Fibroblast of skin of right quadriceps (primary cell): ENCODE data around the gene CRADD.
A peak's percentile ranks its signal among the peaks of the same experiment; 100 is the strongest.
"Not testable (repeated sequence)": the region's sequence is repeated elsewhere in the genome, so short reads cannot be mapped to it uniquely, and the experiment has no call there.

ENCODE experiments used
- DNase-seq: peaks from one replicate; pipeline ENCODE4 v3.0.0-alpha.2; 2013

Gene CRADD

DNA sequence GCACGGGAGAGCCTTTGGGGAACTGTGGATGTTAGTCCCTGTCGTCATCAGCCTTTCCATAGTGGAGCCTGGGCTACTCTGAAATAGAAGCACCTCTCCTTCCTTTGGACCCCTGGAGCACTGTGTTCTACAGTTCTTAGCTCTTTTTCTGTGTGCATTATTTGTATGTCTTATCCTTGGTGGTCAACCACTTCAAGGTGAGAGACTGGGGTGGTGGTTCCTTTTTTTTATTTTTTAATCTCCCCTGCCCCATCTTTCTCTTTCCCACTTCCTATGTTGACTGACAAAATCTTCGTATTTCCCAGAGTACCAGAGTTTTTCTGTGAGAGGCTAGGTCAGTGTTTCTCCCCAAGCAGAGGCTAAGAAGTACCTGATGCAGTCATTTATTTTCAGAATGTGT is 111.7 kb downstream of the CRADD start:
- DNase-seq: no peak

DNA sequence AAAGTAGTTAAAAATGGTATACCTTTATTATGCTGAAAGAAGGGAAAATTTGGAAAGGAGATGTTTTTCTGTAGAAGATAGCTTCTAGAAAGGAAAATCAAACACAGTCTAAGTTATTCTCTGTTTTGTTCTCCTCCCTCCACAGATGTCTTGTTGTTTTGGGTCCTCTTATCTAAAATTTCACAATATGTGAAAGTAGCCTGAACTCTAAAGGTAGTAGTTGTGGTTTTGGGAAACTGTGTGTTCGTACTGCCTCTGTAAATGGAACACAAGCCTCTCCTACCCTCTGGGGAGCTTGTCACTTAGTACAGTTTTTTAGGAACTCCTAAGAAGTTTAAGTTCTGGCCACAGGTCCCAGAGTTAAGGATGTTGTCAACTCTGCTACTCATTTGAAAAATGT is 112.6 kb downstream of the CRADD start:
- no peak for DNase-seq

DNA sequence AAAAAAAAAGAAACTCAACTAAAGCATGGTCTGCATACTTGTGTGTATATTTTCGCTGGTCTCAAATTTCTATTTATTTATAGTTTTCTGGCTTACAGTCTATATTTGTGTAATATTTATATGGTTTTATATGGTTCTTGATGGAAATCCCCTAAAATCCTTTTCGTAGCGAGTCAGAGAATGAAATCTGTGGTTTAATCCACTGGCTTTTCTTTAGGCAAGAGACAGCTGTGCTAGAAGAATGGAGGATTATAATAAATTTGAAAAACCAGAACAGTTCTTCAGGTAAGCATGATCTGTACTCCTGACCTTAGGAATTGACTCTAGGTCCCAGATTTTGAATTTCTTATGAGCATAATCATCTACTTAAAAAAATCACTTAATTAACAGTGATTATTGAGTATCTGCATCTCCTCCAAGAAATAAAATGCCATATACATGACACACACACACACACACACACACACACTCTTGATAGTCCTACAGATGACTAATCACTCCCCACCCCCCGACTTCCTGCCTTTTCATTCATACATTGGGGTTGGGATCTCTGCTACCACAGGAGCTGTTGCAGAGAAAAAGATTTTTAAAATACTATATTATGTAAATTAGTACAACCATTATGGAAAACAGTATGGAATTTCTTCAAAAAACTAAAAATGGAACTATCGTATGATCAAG is 113.4 kb downstream of the CRADD start:
- peak; percentile 94 for DNase-seq

DNA sequence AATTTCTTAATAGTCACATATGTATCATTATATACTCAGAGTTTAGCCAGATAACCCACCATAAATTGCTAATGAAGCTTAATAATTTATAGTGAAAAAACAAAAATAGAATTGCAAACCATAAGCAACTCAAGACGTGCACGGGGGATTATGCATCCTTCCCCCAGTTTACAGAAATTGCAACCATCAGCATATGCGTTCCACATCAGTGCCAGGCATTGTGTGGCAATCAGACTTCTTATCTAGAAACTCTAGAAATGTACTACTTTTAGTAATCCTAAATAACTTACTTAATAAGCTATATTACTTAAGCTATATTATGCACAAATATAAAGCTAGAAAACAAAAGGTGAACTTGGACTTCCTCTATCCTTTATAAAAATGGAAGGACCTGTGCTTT is 115.8 kb downstream of the CRADD start:
- DNase-seq: no peak

DNA sequence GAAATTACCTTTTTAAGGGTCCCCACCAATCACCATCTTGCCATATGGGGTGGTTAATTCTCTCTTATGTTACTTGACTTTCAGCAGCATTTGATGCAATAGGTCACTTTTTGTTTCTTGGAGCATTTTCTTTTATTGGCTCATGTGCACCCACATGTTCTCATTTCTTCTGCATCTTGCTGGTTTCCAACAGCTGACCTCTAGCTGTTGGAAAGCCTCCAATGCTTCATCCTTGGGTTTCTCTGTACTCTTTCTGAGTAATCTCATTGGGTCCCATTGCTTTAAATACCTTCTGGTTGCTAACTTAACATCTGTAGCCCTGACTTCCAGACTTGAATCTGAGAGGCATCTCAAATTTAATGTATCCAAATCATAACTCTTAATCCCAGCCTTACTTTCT is 116.8 kb downstream of the CRADD start:
- peak; percentile 69 for DNase-seq

DNA sequence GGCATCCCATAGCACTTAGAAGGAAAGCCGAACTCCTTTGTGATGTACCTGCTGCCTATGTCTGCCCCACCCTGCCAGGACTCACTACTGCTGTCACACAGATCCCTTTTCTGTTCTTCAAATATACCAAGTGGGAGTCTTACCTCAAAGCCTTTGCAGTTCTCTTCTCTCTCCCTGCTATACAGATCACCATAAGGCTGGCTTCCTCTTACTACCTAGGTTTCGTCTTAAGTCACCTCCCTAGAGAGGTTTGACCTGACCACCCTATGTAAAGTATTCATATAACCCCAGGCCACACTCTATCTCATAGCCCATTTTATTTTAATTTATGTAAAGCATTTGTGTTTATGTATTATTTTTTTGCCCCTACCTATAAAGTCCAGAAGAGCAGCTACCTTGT is 117.6 kb downstream of the CRADD start:
- DNase-seq: no peak

DNA sequence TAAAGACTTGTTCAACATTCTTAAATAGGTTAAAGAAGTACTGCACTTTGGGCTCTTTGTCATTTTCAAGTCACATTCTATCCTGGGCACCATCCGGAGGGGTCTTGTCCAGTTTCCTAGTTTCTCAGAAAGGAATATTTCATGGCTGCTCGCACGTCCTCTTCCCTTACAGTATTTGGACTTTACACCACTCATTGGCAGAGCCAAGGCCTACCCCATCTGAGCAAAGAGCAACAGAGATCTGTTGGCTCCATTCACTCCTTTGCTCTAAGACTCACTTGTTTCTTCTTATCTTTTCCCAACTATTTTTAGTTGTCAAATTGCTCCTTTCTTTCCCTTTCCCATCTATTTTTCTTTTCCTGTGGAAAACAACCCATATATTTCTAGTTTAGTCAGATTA is 118.2 kb downstream of the CRADD start:
- no peak for DNase-seq

DNA sequence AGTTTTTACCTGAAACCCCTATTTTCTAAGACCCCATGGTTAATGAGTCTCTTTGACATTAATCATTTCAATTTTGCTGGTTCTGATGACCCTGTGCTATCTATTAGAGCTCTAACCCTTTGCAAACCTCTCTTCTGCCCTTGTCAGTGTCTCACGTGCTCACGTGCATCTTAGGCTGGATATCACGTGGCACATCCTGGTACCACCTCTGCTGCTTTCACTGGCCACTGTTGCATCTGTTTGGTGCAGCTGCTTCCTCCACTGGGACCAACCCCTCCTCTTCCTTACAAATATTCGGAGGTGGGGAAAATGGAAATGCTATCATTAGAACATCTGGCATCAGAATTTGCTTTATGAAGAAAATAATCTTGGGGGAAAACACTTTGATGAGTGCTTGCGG is 119.6 kb downstream of the CRADD start:
- no peak for DNase-seq

DNA sequence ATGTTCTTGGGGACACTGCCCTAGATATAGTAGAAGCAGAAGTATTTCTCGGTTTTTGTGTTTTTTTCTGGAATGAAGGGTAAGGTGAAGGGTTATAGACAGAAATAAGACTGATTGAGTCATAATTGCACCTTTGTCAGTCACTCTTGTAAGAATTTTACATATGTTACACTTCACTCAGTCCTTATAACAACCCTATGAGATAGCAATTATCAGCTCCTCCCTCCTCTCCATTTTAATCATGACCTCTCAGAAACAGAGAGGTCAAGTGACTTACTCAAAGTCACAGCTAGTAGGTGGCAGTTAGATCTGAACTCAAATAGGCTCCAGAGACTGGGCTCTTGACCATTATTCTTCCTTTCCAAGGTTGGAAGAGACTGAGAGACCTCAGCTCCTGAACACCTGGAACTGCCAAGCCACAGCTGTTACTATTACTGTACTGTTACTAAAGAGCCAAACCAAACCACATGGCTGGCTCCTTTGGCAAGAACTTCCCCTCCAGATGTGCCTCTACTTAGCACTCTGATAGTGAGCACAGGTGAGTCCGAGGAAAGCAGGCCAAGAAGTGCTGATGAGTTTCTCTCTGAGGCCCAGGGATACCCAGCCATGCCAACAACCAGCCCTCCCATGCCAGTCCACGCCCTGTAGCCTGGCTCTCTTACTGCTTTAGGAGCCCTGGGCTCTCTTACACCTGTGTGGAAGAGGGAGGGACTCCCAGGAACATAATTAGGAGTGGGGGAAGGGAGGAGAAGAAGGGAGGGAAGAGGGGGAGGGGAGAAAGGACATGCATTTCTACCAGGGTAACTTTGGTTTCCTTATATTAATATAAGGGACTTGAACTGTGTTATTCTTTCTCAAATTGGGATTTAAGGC is 121.3 kb downstream of the CRADD start:
- DNase-seq: no peak

DNA sequence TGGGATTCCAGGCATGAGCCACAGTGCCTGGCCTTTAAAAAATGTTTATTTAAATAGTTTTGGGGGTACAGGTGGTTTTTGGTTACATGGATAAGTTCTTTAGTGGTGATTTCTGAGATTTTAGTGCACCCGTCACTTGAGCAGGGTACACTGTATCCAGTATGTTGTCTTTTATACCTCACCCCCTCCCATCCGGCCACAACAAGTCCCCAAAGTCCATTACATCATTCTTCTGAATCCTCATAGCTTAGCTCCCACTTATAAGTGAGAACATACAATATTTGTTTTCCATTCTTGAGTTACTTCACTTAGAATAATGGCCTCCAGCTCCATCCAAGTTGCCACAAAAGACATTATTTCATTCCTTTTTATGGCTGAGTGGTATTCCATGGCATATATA is 124.5 kb downstream of the CRADD start:
- DNase-seq: not testable (repeated sequence)

DNA sequence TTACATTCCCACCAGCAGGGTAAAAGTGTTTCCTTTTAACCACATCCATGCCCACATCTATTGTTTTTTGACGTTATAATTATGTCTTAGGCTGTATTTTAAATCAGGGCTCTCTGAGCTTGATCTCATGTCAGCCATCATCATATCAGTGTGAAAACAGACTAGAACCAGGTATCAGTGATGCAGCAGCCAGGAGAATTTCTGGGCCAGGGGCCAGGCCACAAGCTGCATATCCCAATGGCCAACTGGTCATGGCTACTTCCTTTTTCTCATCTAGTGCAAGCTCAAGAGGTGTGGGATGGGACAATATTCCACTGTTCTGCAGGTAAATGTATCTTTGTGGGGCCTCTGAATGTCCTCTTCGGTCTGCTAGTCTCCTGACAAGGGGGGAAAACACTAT is 125.1 kb downstream of the CRADD start:
- no peak for DNase-seq

DNA sequence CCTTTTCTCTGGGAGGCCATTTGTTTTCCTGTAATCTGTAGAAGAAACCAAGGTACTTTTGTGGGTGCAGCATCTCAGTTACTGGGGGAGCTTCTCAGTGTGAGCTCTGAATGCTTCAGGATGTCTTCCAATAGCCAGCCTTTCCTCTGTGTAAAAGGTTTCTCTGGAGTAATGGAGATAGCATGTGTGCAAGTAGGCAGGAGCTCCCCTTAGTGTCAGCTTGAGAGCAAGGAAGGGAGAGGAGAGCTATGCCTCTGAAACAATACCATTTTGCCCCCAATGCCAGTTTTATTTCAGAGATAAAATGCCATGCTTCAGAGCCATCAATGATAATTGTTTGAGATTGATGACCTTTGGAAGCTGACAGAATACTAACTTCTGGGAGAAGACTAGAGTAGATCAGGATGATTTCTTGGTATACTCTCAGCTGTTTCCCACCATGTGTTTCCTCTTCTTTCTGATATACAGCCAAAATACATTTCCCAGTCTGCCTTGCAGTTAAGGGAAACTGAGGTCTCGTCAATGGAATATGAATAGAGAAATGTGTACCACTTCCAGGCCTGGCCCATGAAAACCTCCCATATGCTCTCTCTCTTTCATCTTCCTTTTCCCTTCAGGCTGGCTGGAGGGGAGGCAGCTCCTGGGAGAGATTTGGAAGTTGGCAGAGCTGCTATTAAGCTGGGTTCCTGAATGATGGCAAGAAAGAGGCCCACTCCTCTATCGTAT is 125.7 kb downstream of the CRADD start:
- DNase-seq: peak; percentile 65

DNA sequence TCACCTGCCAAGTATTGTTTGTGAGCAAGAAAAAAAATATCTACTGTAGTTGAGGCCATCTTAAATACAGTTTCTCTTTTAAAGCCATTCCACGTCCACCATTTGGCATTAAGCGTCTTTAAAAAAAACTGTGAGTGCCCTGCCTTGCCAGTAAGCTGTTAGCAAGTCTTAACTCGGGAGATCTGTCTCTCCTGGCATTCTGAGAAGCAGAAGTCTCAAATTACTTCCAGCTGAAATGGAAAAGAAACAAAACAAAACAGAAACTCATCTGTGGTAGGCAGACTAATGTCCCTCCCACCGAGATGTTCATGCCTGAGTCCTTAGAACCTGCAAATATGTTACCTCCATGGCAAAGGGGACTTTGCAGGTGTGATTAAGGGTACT is 126.2 kb downstream of the CRADD start:
- DNase-seq: peak; percentile 80

DNA sequence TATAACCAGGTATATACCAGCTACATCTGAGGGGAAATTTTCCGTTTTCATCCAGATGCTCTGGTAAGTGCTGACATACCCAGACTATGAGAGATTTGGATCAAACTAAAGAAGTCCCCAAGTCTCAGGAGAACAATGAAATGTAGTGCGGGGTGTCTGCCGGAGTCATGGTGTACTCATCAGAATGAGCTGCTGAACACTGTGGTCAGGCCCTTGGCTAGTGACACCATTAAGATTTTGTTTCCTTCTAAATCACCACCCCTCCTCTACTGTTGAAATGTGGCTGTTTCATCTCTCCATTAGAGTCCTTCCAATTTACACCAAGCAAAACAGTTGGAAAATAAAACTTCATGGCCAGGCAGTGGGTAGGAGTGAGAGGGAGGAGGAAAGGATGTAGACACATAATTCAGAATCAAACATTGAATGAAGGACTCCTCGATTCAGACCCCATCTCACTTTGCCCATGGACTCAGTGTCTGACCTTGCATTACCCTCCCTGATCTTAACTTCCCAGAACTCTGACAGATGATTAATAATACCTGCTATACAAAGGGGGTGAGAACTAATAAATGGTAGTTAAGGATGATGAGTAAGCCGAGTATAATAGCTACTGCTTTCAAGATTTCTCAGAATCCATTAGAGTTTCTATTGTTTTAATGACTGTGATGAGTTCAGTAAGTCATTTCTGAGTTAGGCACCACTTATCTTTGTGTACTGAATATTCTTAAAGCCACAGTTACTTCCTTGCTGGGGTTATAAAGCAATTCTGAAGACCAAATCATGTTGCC is 127.4 kb downstream of the CRADD start:
- peak; percentile 77 for DNase-seq

DNA sequence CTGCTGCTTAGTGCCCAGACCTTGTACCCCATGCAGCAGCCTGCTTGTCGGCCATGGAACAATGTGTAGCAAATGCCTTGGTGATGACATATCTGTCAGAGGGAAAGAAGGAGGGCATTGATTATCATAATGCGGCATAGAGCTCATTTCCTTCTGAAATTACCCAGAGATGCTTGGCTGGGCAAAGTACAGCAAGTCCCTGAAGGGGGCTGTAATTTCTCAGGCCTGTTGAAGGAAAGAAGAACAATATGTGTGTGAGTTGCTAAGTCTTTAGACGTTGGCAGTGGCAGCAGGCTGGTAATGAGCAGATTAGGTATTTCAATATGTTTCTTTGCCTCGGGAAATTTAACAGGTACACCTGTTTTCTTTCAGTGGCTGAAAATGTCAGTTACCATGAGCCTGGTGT is 128.6 kb downstream of the CRADD start:
- no peak for DNase-seq

DNA sequence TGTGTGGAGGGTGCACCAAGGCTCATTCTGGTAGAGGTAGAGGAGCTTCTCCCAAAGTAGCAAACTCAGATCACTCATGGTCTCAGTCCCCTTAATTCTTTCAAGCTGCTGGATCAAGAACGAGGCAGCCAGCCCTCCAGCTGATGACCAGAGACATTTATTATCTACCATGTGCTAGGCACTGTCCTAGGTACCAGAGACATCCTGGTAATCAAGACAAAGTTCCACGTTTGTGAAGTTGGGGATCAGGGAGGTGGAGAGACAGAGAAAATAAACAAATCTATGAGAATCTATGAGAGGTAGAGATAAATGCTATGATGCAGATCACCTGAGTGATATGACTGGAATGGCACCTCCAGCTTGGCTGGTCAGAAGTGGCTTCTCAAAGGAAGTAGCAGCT is 130.2 kb downstream of the CRADD start:
- DNase-seq: no peak

DNA sequence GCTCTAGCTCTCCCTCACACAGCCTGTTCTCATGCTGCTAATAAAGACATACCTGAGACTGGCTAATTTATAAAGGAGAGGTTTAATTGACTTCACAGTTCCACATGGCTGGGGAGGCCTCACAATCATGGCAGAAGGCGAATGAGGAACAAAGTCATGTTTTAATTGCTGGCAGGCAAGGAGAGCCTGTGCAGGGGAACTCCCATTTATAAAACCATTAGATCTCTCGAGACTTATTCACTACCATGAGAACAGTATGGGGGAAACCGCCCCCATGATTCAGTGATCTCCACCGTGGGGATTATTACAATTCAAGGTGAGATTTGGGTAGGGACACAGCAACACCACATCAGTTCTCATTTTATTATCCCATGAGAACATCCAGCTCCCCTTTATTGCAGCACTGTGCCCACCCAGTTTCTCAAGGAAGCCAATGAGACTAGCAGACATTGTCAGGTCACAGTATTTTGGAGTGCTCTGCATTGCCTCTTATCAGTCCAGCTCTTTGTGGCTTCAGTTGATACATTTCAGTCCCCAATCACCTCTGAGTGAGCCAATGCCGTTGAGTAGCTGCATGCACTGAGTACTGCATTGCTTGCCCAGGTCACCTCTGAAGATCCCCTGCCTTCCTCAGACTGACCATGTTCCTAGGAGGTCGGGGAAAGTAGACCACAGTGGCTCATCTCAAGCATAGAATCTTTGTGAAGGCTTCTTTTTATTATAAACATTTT is 131.2 kb downstream of the CRADD start:
- no peak for DNase-seq

DNA sequence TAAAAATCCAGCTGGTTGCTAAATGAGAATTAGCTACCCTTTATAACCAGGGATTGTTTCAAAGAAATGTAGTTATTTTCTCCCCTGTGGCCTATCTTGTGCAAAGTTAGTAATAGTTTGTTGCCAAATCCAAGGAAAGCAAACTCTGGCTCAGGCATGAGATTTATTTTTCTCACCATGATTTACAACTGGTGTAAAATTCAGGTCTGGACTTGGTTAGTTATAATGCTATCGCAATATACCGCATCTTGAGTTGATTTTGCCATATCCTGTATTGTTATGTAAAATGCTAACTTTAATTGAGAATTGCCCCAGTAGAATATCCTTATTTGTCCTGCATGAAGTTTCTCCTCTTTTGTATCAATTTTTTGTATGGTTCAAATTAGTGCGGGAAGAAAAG is 135.5 kb downstream of the CRADD start:
- DNase-seq: peak; percentile 89

DNA sequence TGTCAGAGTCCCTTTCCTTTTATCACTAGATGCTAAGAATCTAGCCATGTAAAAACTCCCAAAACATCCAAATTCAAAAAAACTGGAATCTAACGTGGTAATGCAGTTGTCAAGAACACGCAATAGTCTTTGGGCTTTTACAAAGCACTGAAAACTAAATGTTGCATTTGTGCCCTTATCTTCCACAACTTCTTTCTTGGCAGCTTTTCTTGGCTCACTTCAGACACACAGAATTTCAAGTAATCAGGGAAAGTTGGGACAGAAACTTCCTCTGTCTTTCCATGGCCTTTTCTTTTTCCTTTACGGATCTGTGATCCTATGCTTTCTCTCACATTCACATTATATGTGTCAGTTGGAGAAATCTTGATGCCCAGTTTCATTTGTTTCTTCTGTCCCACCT is 136.0 kb downstream of the CRADD start:
- DNase-seq: no peak

DNA sequence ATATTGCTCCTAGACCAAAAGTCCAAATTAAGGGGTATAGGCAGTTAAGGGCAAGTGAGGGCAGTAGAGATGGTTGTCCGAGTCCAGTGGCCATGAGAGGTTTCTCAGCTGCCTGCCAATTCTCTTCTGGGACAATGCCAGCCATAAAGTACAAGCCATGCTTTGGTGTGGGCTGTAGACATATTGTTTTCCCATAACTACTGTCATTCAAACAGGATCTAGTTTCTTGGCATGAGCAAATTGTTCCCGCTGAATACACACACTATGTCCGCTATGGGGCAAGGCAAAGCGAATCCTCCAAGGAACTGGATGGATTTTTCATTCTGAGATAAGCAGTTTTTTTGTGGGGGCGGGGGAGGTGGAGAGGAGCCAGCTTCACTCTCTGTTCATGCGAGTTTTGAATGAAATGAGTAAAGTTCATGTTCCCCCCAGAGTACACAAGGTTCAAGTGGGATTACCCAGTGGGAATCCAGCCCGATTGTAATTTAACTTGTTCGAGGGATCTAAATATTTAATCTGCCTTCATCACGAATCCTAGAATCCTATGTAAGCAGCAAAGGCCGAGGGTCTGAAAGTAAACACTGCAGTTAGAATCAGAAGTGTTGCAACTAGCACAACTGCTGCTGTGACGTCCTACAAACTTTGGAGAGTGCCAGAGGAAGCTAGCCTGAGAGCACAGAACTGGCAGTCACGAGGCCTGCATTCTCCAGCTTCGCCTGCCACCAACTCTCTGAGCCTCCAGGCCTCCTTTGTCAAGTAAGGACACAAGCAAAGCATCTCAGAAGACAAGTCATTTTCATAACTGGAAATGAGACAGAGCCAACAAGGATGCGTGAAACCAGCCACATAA is 137.0 kb downstream of the CRADD start:
- DNase-seq: no peak

DNA sequence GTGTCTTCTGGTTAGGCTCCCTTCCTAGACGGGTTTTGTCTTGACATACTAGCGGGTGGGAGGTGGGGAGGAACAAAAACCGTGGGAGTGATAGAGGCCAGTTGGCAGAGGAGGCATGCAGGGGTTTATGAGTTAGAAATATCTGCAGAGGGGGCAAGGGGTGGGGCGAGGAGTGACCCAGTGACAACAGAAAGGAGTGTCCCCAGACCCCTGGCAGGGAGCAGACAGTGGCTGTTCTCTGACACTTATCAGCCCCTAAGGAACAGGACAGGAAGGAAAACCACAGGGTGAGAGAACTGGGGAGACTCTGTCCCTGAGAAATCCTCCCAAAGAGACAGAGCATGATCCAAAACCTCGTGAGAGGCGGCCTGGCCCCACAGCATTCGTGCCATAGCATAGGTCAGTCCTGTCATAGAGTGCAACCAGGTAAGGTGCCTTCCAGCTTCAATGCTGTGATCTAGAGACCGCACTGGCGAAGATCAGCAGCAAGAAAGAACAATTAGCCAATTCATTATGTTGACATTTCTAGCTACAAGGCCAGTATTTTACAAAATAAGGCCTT is 141.4 kb downstream of the CRADD start:
- no peak for DNase-seq
